Measurements from ENCODE around the gene NANOS2.

GRCh38 chr19:45865269-45865948 is 49.2 kb downstream of the NANOS2 start:
- no peak for TF ChIP-seq CTCF (IDR thresholded peaks at IDR 0.05; ENCODE audit: low read length)
- no peak for TF ChIP-seq EZH2 (IDR thresholded peaks at IDR 0.05; ENCODE audit: borderline replicate concordance, low read length)

Data from OCI-LY1 (cell line).